ENCODE results near the gene PDE10A.

Gene PDE10A

DNA sequence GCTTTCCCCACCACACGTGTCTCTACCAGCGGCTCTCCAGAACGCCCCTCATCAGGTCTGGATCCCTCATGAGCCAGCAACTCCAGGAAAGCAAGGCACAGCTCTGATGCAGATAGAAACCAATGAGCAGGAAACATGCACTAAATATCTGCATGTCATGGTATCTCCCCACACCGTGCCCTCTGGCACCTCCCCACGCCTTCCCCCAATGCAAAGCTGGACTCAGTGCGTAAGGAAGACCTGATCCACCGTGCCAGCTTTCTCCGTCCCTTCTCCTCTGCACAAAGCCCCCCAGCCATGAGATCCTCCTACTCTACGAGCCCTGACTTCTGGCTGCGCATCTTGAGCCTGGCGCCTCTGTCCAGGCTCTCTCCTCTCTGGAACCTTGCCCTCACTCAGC is 9.4 kb downstream of the PDE10A start:
- DNase-seq = no peak

DNA sequence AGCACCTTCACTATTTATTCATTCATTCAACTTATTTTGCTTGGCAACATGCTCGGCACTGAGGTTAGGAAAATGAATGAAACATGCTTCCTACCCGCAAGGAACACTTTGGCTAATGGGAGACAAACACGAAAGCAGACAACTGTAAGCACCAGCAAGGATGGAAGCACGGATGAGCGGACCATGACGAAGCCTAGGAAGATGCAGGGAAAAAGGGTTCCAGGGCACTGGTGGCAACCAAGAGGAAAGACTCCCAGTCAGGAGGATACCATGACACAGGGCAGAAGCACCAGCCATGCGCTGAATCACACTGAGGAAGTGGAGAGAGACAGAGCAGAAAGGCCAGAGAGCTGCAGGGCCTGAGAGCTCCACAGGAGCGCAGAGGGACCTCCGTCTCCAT is 9.8 kb downstream of the PDE10A start:
- DNase-seq = no peak

DNA sequence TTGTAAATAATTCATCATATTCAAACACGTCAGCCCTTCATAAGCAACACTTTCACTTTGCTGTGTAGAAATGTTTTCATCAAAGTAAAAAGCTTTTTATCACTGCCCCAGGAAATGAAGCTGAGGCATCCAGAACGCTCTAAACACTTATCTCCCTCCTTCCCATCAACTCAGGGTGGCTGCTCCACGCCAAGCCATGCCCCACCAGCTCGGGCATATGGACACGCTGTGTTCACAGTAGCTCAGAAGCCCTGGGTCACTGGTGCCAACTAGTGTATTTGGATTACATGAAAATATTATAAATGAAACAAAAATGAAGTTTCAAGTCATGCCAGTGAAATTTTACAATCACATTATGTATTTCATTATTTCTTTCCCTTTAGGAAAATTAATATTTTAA is 10.3 kb downstream of the PDE10A start:
- no peak for DNase-seq

DNA sequence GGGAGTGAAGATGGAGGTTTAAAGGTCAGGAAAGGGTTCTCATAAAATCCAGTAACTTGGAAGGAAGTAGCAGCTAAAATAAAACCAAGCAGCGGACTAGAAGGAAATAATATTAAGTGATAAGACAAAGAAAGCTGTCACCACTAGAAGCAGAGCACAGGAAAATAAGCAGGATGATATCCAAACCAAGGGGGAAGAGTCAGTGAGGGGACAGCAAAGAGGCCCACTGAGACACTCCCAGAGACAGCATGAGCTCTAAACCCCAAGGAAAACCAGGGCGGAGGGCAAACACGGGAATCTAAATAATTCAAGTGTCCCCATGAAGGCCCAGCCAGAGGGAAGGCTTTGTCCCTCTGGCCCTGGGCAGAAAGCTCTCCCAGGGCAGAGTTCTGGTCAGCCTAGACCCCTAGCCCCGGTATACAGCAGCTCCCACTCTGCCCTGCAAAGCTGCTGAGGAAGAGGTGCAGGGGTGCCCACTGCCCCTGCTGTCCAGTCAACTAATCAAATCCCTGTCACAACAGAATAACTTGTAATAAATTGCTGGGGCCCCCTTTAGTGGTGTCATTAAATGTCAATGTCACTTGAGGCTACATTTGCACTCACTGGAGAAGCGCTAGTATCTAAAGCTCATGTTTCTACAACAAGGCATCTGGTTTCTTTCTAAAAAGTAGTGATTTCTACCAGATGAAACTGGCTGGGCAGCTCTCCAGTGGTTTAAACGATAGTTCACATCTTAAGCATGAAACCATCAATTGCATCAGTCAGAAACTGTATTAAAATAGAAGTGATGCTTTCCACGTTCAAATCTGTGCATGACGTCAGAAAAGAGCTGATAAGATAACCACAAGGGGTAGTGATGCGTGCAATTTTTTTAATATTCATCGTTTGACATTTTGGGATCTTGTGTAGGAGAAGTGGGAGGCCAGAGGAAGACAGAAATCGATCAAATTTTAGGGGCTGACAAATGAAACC is 13.6 kb downstream of the PDE10A start:
- DNase-seq = no peak

DNA sequence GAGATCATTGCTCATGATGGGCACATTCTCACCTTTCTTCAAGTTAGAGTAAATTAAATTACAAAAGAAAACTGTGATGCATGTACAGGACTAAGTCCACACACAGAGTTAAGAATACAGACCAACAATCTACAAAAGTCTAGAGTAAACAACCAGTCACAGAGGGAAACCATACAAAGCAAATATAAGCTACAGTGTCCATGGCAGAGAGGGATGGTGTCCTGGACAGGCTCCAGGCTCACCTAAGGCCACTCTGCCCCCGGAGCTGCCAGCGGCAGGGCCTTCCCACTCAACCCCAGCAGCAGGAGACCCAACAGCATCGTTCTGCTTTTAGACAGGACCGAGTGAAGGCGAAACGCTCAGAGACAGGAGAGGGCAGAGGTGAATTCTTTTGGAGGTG is 16.0 kb downstream of the PDE10A start:
- no peak for DNase-seq

DNA sequence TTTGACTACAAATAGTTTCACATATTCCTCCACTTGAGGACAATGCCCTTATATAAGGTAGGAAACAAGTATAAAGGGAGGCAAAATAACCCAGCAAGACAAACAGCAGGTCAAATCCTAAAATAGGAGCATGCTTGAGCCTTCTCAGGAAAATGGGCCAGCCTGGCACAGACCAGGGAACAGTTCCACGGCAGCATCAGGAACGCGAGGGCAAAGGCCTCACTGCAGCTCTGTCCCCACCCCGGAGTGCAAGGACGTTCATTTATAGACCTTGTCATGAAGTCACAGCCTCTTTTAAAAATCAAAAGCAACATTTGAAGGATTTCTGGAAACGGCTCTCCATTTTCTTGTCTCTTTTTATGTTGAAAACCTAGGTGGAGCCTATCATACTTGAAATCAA is 17.1 kb downstream of the PDE10A start:
- DNase-seq = no peak

DNA sequence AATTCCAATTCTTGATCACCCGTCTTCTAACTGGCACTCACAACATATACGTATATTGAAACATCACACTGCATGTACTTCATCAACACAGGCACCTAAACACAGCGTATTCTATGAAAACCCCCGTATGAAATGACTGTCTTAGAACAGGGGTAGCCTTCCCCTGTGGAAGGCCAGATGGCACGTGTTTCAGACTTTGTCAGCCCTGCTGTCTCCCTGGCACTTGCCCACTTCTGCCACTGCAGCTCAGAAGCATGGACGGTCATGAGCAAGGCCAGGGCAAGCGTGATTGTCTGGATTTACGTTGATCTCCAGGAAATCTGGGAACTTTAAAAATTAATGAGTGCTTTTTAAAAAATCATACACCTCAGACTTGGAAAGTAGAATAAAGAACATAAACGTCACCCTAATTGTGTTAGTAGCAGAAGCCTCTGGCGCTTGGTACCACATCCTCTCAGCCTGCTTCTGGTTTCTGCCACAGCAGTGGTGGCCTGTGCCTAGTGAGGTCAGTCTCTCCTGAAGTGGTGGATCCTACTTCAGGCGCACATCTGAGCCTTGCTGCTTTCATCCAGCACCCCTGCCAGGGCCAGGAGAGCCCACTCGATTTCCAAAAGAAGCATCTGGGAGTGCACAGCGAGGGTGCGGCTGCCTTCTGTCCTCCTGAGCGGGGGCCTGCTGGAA is 18.3 kb downstream of the PDE10A start:
- no peak for DNase-seq

DNA sequence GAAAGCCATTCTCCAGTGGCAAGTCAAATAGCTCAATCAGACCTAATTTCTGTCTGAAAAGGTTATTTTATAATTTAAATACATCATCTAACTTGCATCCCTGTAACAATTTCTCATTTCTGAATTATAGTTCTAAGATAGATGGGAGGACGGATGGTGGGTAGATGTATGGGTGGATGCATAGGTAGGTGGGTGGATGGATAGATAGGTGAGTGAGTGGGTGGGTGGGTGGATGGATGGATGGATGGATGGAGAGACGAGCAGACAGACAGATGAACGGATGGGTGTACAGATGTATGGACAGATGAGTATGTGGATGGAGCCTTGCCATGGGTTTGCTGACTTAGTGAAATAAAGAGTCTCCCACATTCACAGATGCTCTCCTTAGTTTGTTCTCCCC is 20.0 kb downstream of the PDE10A start:
- DNase-seq = no peak

DNA sequence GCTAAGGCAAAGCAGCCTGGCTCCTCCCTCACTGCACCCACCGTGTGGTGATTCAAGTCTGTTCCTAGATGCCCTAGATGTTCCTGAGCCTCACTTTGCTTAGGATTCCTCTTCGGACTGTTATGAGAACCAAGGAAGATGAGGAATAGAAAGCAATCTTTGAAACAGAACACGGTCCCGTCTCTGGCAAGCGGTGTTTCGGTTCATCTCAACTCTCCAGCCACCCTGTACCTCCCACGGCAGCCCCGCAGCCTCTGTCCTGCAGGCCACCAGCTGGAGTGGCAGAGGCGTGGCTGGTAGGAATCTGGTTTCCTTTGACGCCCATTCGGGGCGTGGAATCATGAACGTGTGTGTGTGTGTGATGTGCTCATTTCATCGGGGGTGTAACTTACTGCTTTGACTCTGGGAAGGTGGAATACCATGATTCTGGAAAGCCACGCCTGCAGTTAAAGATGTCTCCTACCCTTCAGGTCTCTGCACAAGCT is 21.3 kb downstream of the PDE10A start:
- no peak for DNase-seq

DNA sequence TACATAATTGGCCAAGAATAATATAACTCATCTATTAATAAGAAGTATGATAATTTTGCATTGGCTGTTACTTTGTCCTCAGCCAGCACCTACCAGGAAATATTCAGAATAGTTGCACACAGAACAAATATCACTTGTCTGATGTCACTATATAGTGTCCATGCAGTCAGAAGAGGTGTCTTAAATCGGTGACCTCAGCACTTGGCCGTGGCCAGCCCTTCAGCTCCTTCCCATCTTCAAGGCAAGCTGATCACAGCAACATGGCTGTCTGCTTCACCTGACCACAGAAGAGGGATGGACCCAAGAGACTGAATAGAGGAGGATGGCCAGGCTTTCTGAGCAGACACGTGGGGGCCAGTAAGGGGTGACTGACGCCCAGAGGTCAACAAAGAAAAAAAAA is 22.2 kb downstream of the PDE10A start:
- no peak for DNase-seq

DNA sequence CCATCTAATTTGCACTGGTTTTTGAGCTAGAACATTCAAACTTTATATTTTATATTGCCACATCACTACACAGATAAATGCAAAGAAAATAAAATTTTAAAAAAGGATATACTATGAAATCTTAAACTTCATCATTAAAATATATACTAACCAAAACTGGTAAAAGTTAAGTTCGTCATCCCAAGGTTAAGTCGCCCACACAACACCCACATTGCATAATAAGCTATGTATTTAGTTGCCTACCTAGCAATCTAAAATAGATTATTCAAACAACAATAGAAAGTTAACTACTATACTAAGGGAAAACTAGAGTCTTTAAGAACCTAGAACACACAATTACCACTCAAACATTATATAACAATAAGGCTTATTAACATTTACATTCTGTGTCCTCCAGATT is 24.5 kb downstream of the PDE10A start:
- no peak for DNase-seq

DNA sequence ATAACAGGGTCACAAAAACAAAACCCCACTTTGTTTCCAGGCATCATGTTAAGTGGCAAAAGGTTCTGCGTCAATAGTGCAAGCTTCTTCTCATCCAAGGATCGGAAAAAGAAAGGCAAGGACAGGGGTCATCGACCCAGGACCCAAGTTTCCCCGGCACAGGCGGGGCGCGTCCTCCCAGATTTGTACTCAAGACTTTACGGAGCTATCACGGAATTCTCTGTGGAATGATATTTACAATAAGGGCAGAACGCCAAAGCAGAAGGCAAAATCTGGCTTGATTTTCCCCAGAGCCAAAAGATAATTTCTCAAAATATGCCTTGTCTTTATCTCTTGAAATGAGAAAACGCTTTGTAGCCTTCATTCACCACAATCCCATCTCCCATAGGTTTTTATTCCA is 25.5 kb downstream of the PDE10A start:
- no peak for DNase-seq

DNA sequence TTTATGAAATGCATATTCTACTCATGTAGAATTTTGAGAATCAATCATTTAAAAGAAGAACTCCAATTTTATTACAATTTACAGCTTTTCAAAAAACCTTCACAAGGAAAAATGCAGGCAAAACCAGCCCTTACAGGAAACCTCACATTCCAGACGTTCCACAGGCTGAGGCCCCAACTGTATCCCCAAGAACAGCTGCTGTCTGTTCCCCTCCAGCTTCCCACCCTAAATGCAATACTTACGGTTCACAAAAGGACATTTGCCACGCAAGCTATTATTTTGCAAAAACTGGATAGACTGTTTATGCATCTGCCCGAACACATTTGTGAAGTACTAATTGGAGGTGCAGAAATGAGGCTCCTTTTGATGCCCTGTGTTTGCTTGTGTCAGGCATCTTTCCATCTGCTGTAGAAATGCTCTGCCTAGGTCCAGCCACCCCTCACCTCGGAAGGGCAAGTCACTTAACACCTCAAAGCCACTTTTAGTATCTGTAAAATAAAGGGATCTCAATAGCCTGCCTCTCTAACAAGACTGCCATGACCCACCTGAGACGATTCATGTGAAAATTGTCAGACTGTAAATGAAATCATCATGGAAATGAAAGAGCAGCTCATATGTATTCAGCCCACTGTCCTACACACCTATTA is 26.5 kb downstream of the PDE10A start:
- DNase-seq = no peak

DNA sequence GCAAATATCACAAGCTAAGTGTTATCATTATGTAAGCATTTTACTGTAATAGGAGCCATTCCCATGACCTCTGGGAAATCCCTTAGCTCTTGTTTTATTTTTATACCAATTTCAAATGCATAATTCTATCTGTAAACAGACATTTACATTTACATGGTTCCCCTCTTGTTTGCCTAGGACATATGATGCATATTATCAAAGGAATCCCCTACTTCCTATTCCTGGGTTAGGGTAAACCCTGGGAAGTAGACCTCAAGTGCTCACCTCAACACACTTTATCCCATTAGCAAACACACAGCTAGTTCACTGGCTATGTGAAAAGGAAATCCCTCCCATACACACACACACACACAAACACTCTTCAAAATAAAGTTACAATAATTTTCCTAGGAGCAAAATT is 27.1 kb downstream of the PDE10A start:
- DNase-seq = no peak

DNA sequence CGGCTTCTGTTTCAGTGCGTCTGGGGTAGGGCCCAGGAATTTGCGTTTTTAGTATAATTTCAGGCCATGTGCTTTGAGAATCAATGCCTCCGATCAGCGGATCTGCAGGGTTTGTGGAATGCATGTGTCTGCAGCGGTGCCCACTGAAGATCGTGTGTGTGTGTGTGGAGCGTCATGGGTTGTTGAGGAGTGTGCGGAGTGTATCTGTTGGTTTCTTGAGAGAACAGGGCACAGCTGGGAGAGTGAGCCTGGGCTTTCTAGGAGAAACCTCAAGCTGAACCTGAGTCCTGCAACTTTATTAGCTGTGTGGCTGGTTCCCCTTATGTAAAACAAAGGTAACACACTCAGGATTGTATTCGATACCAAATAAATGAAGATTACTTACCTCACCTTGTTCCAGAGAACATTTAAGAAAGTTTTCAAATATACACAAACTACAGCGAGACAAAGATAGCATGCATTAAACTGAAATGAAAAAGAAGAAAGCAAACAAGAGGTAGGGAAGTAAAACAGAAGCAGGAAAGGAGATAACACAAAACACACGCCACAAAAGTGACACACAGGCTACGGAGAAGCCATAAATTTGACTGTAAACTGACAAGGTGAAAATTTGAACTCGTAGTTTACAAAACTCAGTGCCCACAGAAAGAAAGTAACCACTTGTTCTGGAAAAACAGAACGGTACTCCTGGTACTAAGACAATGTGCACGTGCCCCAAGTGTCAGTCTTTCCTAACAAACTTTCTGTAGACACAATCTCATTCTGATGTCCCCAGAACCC is 28.8 kb downstream of the PDE10A start:
- DNase-seq = no peak

DNA sequence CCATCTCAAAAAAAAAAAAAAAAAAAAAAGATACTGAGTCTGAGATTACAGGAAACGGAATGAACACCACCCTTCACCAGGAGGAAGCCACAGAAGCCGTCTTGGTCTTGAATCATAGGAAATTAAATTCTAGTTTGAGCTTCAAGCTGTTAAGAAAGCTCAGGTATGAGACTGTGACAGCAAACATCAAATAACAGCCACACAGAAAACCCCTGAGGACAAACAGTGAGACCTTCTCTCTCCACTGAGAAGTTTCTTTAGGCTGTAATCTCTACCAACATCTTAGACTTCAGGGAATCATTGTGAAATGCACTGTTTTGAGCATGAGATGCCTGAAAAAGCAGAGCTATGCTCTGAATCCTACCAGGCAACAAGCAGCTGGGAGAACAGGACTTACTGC is 30.8 kb downstream of the PDE10A start:
- DNase-seq = no peak

DNA sequence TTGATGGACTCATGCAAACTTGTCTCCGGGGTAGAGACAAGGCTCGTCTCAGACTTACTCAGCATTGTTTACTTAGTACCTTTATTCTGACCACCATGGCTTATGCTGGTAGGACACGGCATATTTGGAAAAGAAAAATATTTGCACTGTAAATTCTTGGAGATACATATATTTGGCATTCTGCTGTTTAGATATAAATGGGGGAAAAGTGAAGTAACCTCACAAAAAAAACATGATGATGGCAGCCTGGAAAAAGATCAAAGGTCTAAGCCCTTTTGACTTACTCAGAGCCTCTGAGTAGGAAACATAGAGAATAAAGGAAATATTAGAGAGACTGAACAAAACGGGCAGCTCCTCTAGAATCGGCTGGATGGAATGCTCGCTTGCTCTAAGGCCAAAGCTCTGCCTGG is 32.5 kb downstream of the PDE10A start:
- no peak for DNase-seq

DNA sequence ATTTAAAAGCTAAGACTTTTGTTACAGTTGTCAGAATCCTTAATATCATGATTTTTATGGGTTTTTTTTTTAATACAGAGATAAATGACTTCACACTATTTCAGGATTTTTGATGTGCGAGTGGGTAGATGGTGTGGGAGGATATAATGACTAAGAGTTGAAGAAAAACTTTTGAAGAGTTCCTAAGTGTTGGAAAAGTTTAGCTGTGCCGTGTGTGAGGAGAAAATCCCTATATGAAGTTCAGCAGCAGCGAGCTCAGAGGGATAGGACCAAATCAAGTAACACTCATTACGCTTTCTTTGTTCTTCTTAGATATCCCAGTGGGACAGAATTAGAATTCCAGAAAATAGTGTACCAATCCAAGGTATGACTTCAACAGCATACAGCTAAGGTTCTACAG is 34.1 kb downstream of the PDE10A start:
- no peak for DNase-seq

DNA sequence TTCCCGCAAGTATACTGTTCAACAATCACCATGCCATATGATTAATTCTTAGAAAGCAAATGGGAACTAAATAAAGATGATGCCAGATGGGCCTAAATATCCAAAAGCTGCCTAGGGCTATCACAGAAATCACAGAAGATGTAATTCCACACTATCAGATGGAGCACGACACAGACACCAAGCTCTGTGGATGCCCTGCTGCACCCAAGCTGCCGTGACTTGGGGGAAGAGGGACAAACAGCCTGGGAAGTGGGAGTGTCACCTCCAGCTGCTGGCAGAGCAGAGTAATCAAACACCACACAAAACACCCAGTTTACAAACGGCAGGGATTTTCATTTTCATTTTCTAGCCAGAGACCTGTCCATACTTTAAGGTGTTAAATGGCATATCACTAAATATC is 35.7 kb downstream of the PDE10A start:
- DNase-seq = no peak

DNA sequence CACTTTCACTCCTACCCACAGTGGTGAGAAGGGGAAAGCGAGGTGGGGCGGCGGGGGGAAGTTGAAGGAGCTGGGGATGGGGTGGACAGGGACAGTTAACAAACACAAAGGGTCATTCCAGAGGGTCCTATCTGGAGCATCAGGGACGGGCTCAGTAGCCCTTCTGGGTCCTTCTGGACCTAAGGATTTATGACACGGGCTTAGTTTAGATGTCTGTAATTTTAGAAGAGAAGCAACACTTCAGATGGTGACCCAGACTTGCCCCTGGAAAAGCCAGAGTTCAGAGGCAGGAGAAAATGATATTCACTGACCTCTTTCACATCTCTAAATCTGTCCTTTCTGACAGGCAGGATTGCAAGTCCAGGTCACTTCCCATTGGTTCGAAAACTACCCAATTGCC is 36.3 kb downstream of the PDE10A start:
- DNase-seq = no peak

DNA sequence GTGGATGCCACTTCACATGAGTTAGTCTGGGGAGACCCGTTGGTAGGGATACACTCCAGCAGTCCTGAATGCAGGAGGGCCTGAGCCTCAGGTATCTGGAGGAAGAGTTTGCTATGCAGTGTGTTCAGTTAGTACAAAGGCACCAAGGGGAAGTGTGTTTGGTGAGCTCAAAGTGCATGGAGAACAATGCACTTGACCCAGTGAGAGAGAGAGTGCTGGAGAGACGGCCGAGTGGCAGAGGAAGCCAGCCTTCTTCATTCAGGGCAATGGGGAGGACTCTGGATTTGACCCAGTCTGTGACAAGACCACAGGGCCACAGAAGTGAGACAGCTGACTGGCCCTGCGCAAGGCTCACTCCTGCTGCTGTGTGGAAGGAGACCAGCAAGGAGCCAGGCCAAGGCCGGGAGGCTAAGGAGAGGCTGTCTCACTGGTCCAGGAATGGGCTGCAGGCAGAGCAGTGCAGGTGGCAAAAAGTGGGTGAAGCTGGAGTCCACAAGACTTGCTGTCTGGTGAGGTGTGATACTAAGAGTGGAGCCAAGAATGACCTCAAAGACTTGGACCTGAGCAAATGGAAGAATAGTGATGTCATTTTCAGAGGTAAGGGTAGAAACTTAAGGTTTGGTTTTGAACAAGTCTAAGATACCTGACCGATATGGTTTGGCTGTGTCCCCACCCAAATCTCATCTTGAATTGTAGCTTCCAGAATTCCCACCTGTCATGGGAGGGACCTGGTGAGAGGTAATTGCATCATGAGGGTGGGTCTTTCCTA is 38.0 kb downstream of the PDE10A start:
- DNase-seq = no peak

DNA sequence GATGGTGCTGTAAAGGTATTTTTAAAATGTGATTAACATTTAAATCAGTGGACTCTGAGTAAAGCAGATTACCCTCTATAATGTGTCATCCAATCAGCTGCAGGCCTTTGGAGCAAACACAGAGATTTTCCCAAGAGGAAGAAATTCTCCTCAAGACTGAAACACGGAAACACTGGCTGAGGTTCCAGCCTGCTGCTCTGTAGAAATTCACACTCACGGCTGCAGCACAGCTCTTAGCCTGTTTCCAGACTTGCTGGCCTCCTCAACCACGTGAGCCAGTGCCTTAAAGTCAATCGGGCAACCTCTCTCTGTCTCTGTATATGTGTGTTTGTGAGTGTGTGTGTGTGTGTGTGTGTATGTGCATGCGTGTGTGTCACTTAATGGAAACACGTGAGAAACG is 41.1 kb downstream of the PDE10A start:
- DNase-seq = no peak

Measured in activated CD8-positive, alpha-beta memory T cell treated with anti-CD3 and anti-CD28 coated beads for 24 hours (primary cell).